Measurements from ENCODE around the gene WNT7B.

DNA sequence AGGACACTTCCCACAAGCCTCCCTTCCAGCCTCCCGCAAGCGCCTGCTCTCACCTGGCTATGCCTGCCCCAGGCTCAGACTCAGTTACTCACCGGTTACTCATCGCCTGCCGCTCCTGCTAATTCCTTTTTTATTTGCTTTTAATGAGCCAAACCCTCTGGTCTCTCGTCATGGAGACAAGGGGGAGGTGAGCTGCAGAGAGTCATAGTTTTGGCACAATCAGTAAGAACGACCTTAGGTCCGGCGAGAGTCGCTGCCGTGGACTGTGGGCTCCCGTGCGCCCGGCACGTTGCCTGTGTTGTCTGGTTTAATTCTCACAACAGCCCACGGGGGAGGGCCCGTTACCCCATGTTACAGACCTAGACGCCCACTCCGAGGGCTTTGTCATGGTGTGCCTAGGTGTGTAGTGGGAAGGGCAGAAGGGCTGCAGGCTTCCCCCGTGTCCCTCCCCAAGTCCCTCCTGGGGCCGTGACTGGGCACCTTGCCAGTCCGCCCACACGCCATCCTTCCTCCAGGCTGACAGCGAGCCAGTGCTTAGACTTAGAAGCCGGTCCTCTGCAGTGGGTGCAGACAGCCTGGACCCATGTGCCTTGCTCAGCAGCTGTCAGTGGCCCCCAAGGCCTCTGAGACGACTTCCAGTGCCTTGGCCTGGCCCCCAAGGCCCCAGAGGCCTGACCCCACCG lies 42.2 kb downstream of the WNT7B start:
- TF ChIP-seq, protein P1, sequence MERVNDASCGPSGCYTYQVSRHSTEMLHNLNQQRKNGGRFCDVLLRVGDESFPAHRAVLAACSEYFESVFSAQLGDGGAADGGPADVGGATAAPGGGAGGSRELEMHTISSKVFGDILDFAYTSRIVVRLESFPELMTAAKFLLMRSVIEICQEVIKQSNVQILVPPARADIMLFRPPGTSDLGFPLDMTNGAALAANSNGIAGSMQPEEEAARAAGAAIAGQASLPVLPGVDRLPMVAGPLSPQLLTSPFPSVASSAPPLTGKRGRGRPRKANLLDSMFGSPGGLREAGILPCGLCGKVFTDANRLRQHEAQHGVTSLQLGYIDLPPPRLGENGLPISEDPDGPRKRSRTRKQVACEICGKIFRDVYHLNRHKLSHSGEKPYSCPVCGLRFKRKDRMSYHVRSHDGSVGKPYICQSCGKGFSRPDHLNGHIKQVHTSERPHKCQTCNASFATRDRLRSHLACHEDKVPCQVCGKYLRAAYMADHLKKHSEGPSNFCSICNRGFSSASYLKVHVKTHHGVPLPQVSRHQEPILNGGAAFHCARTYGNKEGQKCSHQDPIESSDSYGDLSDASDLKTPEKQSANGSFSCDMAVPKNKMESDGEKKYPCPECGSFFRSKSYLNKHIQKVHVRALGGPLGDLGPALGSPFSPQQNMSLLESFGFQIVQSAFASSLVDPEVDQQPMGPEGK (CRISPR knock-in tag; IDR thresholded peaks at IDR 0.05; ENCODE audit: borderline replicate concordance): no peak
- TF ChIP-seq ZNF565 (CRISPR knock-in tag; conservative IDR thresholded peaks at IDR 0.05; ENCODE audit: low read depth) (no peak), ZFP3 (CRISPR knock-in tag; IDR thresholded peaks at IDR 0.05) (no peak), RARB (CRISPR knock-in tag; IDR thresholded peaks at IDR 0.05) (no peak), SNAI2 (CRISPR knock-in tag; IDR thresholded peaks at IDR 0.05) (no peak), ZFP30 (CRISPR knock-in tag; IDR thresholded peaks at IDR 0.05) (no peak), ZNF8 (CRISPR knock-in tag; IDR thresholded peaks at IDR 0.05) (no peak), PPARA (CRISPR knock-in tag; IDR thresholded peaks at IDR 0.05; ENCODE audit: borderline replicate concordance) (no peak), ISL1 (CRISPR knock-in tag; IDR thresholded peaks at IDR 0.05) (no peak), TCF4 (CRISPR knock-in tag; IDR thresholded peaks at IDR 0.05; ENCODE audit: borderline replicate concordance) (no peak), TOX (CRISPR knock-in tag; IDR thresholded peaks at IDR 0.05; ENCODE audit: borderline replicate concordance) (no peak)
